Activated CD4-positive, alpha-beta T cell treated with anti-CD3 and anti-CD28 coated beads for 36 hours (primary cell): ENCODE data around the gene HES4. TPM values are rescaled to one million over a fixed set of nuclear protein-coding genes. Genes with fewer than 3 reads are reported as not detected.
A peak's percentile ranks its signal among the peaks of the same experiment; 100 is the strongest.

Experiments used
- ATAC-seq: fragments of 200-7000 bp; cut with Tn5 transposase; one replicate; pipeline ENCODE4 v1.10.0; 2021; ENCODE audit warnings: mild to moderate bottlenecking, moderate library complexity
- CTCF ChIA-PET: fragments of 350-600 bp; sonication (Branson Sonifier 250); formaldehyde crosslinking; loops from one replicate; lab custom pipeline; 2021; ENCODE audit warnings: antibody characterized with exemption; lab: Charles Lee
- POLR2A ChIA-PET: fragments of 350-600 bp; sonication (Branson Sonifier 250); formaldehyde crosslinking; loops from one replicate; lab custom pipeline; 2021; ENCODE audit warnings: antibody characterized with exemption, inconsistent platforms; lab: Charles Lee
- DNase-seq: peaks from one replicate; pipeline ENCODE4 v3.0.0-alpha.2; 2020
- H3K27ac Mint-ChIP-seq: one replicate; pipeline ENCODE4 v1.8.0; 2021; ENCODE audit warnings: mixed read lengths
- H3K27me3 Mint-ChIP-seq: one replicate; pipeline ENCODE4 v1.8.0; 2021; ENCODE audit warnings: mixed read lengths
- H3K36me3 Mint-ChIP-seq: one replicate; pipeline ENCODE4 v1.8.0; 2021; ENCODE audit warnings: low read depth, mixed read lengths
- H3K4me1 Mint-ChIP-seq: one replicate; pipeline ENCODE4 v1.8.0; 2021; ENCODE audit warnings: mixed read lengths
- H3K4me3 Mint-ChIP-seq: one replicate; pipeline ENCODE4 v1.8.0; 2021; ENCODE audit warnings: mild to moderate bottlenecking, moderate library complexity, mixed read lengths
- H3K9me3 Mint-ChIP-seq: one replicate; pipeline ENCODE4 v1.8.0; 2021; ENCODE audit warnings: low read depth, mixed read lengths
- intact Hi-C, 2 experiments: fragments of 100-400 bp; cut with DNase I in 1 of 2; cut with micrococcal nuclease in 1 of 2; formaldehyde crosslinking; loops; one replicate each; pipeline versions ENCODE4 v1.14.2 to v1.15.1; 2022 to 2024; cut with DNase I, micrococcal nuclease
- total RNA-seq, 2 experiments: library from RNA; stranded (reverse); gene quantifications; one replicate each; pipeline ENCODE4 v1.2.3, GENCODE V29; 2021

HES4 gene
- total RNA-seq, 2 experiments from 2014 or later: 3.5 to 4.2 TPM

- intact Hi-C loops: no loop called here
- POLR2A ChIA-PET: no interaction called here
- Mint-ChIP-seq H3K27me3 (peaks cover 21% of the 10 kb centered on the region), H3K36me3 (peaks cover 1% of the 10 kb centered on the region), H3K4me3 (no peak overlapping the region), H3K27ac (no peak overlapping the region), H3K4me1 (peaks cover 15% of the 10 kb centered on the region), H3K9me3 (no peaks in the 10 kb centered on the region)
- no peak for ATAC-seq
- DNase-seq: no peak
- CTCF ChIA-PET: interaction anchor here (0.9 kb wide), 1 partner anchor 21 kb away, joined by 4 read pairs; no protein-coding TSS in a partner anchor
Observed at GRCh38 chr1:1004780-1005697, 5.1 kb upstream of the HES4 start.

- Mint-ChIP-seq H3K9me3 (no peaks in the 10 kb centered on the region), H3K4me1 (peaks cover 15% of the 10 kb centered on the region), H3K27ac (no peak overlapping the region), H3K4me3 (no peak overlapping the region), H3K36me3 (peaks cover 1% of the 10 kb centered on the region), H3K27me3 (peaks cover 21% of the 10 kb centered on the region)
- intact Hi-C loops: no loop called here
- CTCF ChIA-PET: no interaction called here
- ATAC-seq: no peak
- no peak for DNase-seq
- POLR2A ChIA-PET: no interaction called here
Observed at GRCh38 chr1:1004420-1004779, 4.5 kb upstream of the HES4 start.

GRCh38 chr1:1003618-1004419, 3.9 kb upstream of the HES4 start:
- no peak for ATAC-seq
- peaks cover 19% of the 10 kb centered on the region for H3K27me3 Mint-ChIP-seq
- POLR2A ChIA-PET: no interaction called here

GRCh38 chr1:1001057-1001783, 1.3 kb upstream of the HES4 start:
- ATAC-seq (no peak), DNase-seq (no peak)
- Mint-ChIP-seq H3K4me3 (peak overlapping the region; percentile 72), H3K4me1 (peaks cover 15% of the 10 kb centered on the region), H3K36me3 (peaks cover 1% of the 10 kb centered on the region), H3K27me3 (peaks cover 21% of the 10 kb centered on the region), H3K27ac (peak overlapping the region; percentile 90), H3K9me3 (no peaks in the 10 kb centered on the region)
- ChIA-PET POLR2A (no interaction called here), CTCF (interaction anchor here (1.0 to 3.1 kb wide), 8 partner anchors 9 to 304 kb away, joined by 3 to 20 read pairs (median 5); partner anchors contain the start of gene ISG15)
- intact Hi-C loops: loop anchor here in 1 of 2 experiments (1.0 kb wide), 1 partner anchor 42 kb away; the partner anchor contains the start of gene NOC2L

More at GRCh38 chr1:1003618-1004419, 3.9 kb upstream of the HES4 start:
- DNase-seq: no peak
- no peaks in the 10 kb centered on the region for H3K9me3 Mint-ChIP-seq
- no peak overlapping the region for H3K4me3 Mint-ChIP-seq
- intact Hi-C loops: no loop called here
- H3K36me3 Mint-ChIP-seq: peaks cover 1% of the 10 kb centered on the region
- H3K4me1 Mint-ChIP-seq: peaks cover 13% of the 10 kb centered on the region
- H3K27ac Mint-ChIP-seq: no peak overlapping the region
- CTCF ChIA-PET: interaction anchor here (3.0 to 3.1 kb wide), 3 partner anchors 10 to 15 kb away, joined by 8 to 20 read pairs (median 14); partner anchors contain the start of gene ISG15

GRCh38 chr1:1000357-1001056, 610 bp upstream of the HES4 start:
- POLR2A ChIA-PET: no interaction called here
- DNase-seq (peak; percentile 88), ATAC-seq (peak; percentile 18)
- Mint-ChIP-seq H3K4me1 (peaks cover 19% of the 10 kb centered on the region), H3K27me3 (peaks cover 23% of the 10 kb centered on the region), H3K4me3 (peak overlapping the region; percentile 72), H3K9me3 (no peaks in the 10 kb centered on the region), H3K36me3 (peaks cover 1% of the 10 kb centered on the region), H3K27ac (peak overlapping the region; percentile 90)
- CTCF ChIA-PET: interaction anchor here (1.6 to 3.1 kb wide), 4 partner anchors 8 to 18 kb away, joined by 3 to 20 read pairs (median 11); partner anchors contain the start of gene ISG15
- intact Hi-C loops: loop anchor here in 1 of 2 experiments (1.0 kb wide), 3 partner anchors 13 to 41 kb away; partner anchors contain the start of genes ISG15 and NOC2L

- Mint-ChIP-seq H3K27ac (no peak overlapping the region), H3K36me3 (peaks cover 1% of the 10 kb centered on the region), H3K27me3 (peaks cover 16% of the 10 kb centered on the region), H3K4me1 (peaks cover 10% of the 10 kb centered on the region), H3K4me3 (no peak overlapping the region), H3K9me3 (no peaks in the 10 kb centered on the region)
- POLR2A ChIA-PET: no interaction called here
- CTCF ChIA-PET: no interaction called here
- intact Hi-C loops: no loop called here
- peak; percentile 48 for DNase-seq
- ATAC-seq: no peak
Observed at GRCh38 chr1:998995-999724, 737 bp downstream of the HES4 start.

GRCh38 chr1:998745-998994, 1.2 kb downstream of the HES4 start:
- ChIA-PET POLR2A (no interaction called here), CTCF (no interaction called here)
- intact Hi-C loops: no loop called here
- no peaks in the 10 kb centered on the region for H3K9me3 Mint-ChIP-seq
- H3K27me3 Mint-ChIP-seq: peaks cover 15% of the 10 kb centered on the region
- ATAC-seq: no peak
- H3K4me1 Mint-ChIP-seq: peaks cover 10% of the 10 kb centered on the region
- H3K36me3 Mint-ChIP-seq: peaks cover 1% of the 10 kb centered on the region
- H3K4me3 Mint-ChIP-seq: no peak overlapping the region
- H3K27ac Mint-ChIP-seq: no peak overlapping the region
- no peak for DNase-seq

GRCh38 chr1:997993-998744, 1.7 kb downstream of the HES4 start:
- H3K27ac Mint-ChIP-seq: no peak overlapping the region
- ChIA-PET POLR2A (no interaction called here), CTCF (interaction anchor here (1.1 to 1.3 kb wide), 3 partner anchors 14 to 17 kb away, joined by 4 to 5 read pairs (median 5); partner anchors contain the start of gene PERM1)
- H3K36me3 Mint-ChIP-seq: peaks cover 1% of the 10 kb centered on the region
- H3K27me3 Mint-ChIP-seq: peaks cover 15% of the 10 kb centered on the region
- no peak overlapping the region for H3K4me3 Mint-ChIP-seq
- DNase-seq (no peak), ATAC-seq (no peak)
- H3K9me3 Mint-ChIP-seq: no peaks in the 10 kb centered on the region
- intact Hi-C loops: no loop called here
- peaks cover 10% of the 10 kb centered on the region for H3K4me1 Mint-ChIP-seq

GRCh38 chr1:997713-997992, 2.2 kb downstream of the HES4 start:
- Mint-ChIP-seq H3K27ac (no peak overlapping the region), H3K4me1 (peaks cover 14% of the 10 kb centered on the region), H3K36me3 (peaks cover 1% of the 10 kb centered on the region), H3K9me3 (peaks cover 3% of the 10 kb centered on the region), H3K4me3 (no peak overlapping the region), H3K27me3 (peaks cover 15% of the 10 kb centered on the region)
- DNase-seq: no peak
- POLR2A ChIA-PET: interaction anchor here (0.5 kb wide), 1 partner anchor 365 kb away, joined by 6 read pairs; no protein-coding TSS in a partner anchor
- intact Hi-C loops: no loop called here
- CTCF ChIA-PET: interaction anchor here (0.9 to 1.3 kb wide), 4 partner anchors 13 to 24 kb away, joined by 4 to 5 read pairs (median 4); partner anchors contain the start of gene PERM1
- no peak for ATAC-seq
